ENCODE data around the gene SIRT2. TPM values are rescaled to one million over a fixed set of nuclear protein-coding genes. Genes with fewer than 3 reads are reported as not detected.
"Not testable (repeated sequence)": the region's sequence is repeated elsewhere in the genome, so short reads cannot be mapped to it uniquely, and the experiment has no call there.

SIRT2 gene
- total RNA-seq, 1 donor from 2014 or later, result 70.2 TPM

DNA sequence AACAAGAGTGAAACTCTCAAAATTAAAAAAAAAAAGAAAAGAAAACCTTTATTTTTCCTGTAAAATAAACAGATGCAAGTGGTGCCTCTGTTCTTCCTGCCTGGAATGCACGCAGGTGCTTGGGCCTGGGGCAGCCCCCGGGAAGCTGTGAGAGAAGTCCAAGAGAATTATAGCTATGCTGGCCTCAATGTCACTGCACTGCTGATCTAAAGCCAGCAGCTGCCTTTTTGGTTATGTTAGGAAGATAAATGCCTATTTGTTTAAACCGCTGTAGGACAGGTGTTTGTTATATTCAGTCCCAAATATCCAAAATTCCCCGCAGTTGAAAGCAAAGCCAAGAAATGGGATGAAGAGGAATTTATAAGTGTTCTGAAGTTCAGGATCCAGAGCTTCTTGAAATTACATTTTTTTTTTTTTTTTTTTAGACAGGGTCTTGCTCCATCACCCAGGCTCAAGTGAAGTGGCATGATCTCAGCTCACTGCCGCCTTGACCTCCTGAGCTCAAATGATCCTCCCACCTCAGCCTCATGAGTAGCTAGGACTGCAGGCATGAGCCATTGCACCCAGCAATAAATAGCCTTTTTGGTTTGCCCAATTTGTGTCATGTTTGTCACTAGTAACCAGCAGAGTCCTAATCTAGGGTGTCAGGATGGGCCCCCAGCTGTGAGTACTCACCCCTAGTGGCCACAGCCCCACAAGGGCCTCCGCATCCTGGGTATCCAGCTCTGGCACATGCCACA, 23.6 kb downstream of the SIRT2 start:
- no peak overlapping the region for H3K27ac Mint-ChIP-seq (ENCODE audit: unreplicated experiment)
- H3K4me1 Mint-ChIP-seq (ENCODE audit: unreplicated experiment), result no peaks in the 10 kb centered on the region
- no peak overlapping the region for H3K4me3 Mint-ChIP-seq (ENCODE audit: unreplicated experiment)
- H3K9me3 Mint-ChIP-seq (ENCODE audit: unreplicated experiment), result no peaks in the 10 kb centered on the region
- peaks cover 3% of the 10 kb centered on the region for H3K36me3 Mint-ChIP-seq (ENCODE audit: unreplicated experiment)
- DNase-seq (ENCODE audit: extremely low spot score, unreplicated experiment), result no peak
- TF ChIP-seq, protein P1, sequence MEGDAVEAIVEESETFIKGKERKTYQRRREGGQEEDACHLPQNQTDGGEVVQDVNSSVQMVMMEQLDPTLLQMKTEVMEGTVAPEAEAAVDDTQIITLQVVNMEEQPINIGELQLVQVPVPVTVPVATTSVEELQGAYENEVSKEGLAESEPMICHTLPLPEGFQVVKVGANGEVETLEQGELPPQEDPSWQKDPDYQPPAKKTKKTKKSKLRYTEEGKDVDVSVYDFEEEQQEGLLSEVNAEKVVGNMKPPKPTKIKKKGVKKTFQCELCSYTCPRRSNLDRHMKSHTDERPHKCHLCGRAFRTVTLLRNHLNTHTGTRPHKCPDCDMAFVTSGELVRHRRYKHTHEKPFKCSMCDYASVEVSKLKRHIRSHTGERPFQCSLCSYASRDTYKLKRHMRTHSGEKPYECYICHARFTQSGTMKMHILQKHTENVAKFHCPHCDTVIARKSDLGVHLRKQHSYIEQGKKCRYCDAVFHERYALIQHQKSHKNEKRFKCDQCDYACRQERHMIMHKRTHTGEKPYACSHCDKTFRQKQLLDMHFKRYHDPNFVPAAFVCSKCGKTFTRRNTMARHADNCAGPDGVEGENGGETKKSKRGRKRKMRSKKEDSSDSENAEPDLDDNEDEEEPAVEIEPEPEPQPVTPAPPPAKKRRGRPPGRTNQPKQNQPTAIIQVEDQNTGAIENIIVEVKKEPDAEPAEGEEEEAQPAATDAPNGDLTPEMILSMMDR (IDR thresholded peaks at IDR 0.05), result no peak
- no peaks in the 10 kb centered on the region for H3K27me3 Mint-ChIP-seq (ENCODE audit: unreplicated experiment)

DNA sequence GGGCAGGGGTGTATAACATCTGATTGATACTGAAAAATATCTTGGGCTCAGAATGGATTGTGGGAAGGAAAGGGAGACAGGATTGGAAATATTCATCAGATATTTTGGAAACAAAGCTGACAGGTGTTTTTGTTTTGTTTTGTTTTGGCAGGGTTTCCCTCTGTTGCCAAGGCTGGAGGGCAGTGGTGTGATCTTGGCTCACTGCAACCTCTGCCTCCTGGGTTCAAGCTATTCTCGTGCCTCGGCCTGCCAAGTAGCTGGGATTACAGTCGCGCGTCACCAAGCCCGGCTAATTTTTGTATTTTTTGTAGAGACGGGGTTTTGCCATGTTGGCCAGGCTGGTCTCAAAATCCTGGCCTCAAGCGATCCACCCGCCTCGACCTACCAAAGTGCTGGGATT, 26.0 kb downstream of the SIRT2 start:
- not testable (repeated sequence) for H3K36me3 Mint-ChIP-seq (ENCODE audit: unreplicated experiment); H3K27me3 Mint-ChIP-seq (ENCODE audit: unreplicated experiment); H3K27ac Mint-ChIP-seq (ENCODE audit: unreplicated experiment)

DNA sequence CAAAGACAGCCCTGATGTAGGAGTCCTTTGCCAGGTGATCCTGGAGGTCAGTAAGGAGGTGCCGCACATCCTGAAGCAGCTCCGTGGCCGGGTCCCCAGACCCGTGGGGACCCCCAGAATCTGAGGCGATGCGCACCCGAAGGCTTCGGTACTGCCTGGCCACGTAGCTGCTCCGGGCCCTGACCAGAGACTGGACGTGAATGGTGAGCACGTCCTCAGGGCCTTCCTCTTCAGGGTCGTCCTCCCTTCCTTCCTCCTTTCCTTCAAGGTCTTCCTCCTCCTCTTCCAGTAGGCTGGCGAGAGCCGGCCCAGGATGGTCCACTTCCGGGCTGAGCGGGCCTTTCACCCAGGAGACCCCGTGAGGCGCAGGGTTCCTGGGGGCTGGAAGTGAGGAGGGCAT, 28.8 kb downstream of the SIRT2 start:
- TF ChIP-seq, protein P1 (IDR thresholded peaks at IDR 0.05), result no peak
- DNase-seq (ENCODE audit: extremely low spot score, unreplicated experiment), result no peak
- H3K27ac Mint-ChIP-seq (ENCODE audit: unreplicated experiment), result no peak overlapping the region
- no peaks in the 10 kb centered on the region for H3K36me3 Mint-ChIP-seq (ENCODE audit: unreplicated experiment)
- H3K27me3 Mint-ChIP-seq (ENCODE audit: unreplicated experiment), result no peaks in the 10 kb centered on the region
- H3K4me1 Mint-ChIP-seq (ENCODE audit: unreplicated experiment), result peaks cover 8% of the 10 kb centered on the region
- peak overlapping the region; percentile 14 for H3K4me3 Mint-ChIP-seq (ENCODE audit: unreplicated experiment)
- H3K9me3 Mint-ChIP-seq (ENCODE audit: unreplicated experiment), result no peaks in the 10 kb centered on the region

More for the DNA sequence above, 26.0 kb downstream of the SIRT2 start:
- H3K9me3 Mint-ChIP-seq (ENCODE audit: unreplicated experiment); H3K4me3 Mint-ChIP-seq (ENCODE audit: unreplicated experiment); H3K4me1 Mint-ChIP-seq (ENCODE audit: unreplicated experiment); DNase-seq (ENCODE audit: extremely low spot score, unreplicated experiment): not testable (repeated sequence)

DNA sequence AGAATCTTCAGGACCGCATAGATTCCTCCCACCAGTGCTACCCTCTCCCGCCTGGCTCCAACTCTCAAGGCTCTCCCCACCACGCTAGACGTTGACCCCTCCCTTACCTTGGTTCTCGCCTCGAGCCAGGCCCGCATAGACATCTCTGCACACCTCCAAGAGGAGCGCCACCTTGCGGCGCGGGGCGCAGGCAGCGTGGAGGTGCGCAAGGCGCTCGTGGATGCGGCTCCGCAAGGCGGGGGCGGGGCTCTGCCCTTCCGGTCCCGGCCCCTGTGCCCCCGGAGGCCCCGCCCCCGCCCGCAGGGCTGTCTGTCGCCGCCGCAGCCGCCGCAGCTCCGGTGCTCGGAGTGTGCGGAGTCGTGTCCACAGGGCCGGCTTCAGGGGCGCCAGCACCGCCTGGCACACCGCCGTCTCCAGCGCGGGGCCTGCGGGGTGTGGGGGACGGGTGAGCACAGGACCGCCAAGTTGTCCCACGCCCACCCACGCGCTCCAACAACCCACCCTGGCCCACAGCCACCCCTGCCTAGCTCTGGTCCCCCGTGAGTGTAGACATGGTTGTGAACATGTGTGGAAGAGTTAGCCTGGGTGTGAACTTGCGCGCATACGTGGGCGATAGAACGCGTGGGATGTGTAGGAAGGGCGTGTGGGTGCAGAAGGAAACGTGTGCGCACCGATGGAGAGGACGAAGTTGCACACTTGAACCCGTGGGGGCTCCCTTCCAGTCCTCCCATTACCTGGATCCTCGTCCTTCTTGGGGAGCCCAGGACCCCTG, 29.4 kb downstream of the SIRT2 start:
- no peaks in the 10 kb centered on the region for H3K9me3 Mint-ChIP-seq (ENCODE audit: unreplicated experiment)
- TF ChIP-seq, protein P1 (IDR thresholded peaks at IDR 0.05), result peak; percentile 68
- H3K4me1 Mint-ChIP-seq (ENCODE audit: unreplicated experiment), result peaks cover 8% of the 10 kb centered on the region
- no peak overlapping the region for H3K27ac Mint-ChIP-seq (ENCODE audit: unreplicated experiment)
- no peaks in the 10 kb centered on the region for H3K36me3 Mint-ChIP-seq (ENCODE audit: unreplicated experiment)
- H3K27me3 Mint-ChIP-seq (ENCODE audit: unreplicated experiment), result no peaks in the 10 kb centered on the region
- DNase-seq (ENCODE audit: extremely low spot score, unreplicated experiment), result no peak
- H3K4me3 Mint-ChIP-seq (ENCODE audit: unreplicated experiment), result peak overlapping the region; percentile 32

DNA sequence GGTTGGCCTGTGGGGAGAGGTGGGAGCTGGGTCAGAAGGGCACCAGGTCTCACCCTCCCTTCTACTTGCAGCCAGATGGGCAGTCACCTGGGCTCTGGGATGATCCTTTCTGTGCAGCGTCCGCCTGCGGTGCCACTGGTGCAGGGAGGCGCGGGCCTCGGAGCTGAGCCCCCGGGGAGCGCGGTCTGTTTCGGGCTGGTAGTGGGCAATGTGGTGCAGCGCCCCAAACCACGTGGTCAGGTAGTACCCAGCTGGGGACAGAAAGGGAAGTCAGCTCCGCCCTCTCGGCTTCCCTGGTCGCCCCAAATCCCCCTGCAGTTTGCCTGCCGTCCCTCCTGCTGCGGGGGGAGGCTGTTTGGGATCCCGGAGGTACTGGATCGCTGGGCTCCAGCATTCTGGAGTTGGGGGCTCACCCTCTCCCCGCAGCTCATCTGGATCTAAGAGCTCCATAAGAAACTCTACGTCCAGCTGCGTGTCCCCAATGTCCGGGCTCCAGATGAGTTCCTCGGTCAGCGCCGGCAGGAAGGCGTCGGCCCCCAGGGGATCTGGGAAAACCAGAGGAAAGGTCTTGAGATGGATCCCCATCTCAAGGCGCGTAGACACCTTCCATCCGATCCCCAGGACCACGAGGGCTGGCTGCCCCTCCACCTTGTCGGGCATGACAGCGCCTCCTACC, 30.1 kb downstream of the SIRT2 start:
- Mint-ChIP-seq H3K36me3 (ENCODE audit: unreplicated experiment) (no peaks in the 10 kb centered on the region), H3K9me3 (ENCODE audit: unreplicated experiment) (no peaks in the 10 kb centered on the region), H3K27me3 (ENCODE audit: unreplicated experiment) (no peaks in the 10 kb centered on the region), H3K4me1 (ENCODE audit: unreplicated experiment) (peaks cover 8% of the 10 kb centered on the region), H3K4me3 (ENCODE audit: unreplicated experiment) (peak overlapping the region; percentile 29), H3K27ac (ENCODE audit: unreplicated experiment) (no peak overlapping the region)
- DNase-seq (ENCODE audit: extremely low spot score, unreplicated experiment), result no peak
- TF ChIP-seq, protein P1 (IDR thresholded peaks at IDR 0.05), result no peak
